Retinal pigment epithelial cell (primary cell): ENCODE results near the gene PDGFD.

ENCODE experiments used
- DNase-seq: peaks from one replicate; pipeline ENCODE4 v3.0.0-alpha.2; 2010; ENCODE audit warnings: low read depth
- H3K4me3 ChIP-seq: 2 replicates; pipeline ENCODE4 v1.5.1; 2011; ENCODE audit warnings: mild to moderate bottlenecking, low read length, control low read depth, moderate library complexity
- TF ChIP-seq, protein P1 (sequence below): conservative IDR thresholded peaks from 2 replicates; pipeline ENCODE4 v1.5.1; 2011; ENCODE audit warnings: low read depth, low read length, control low read depth, inconsistent platforms

PDGFD gene

GRCh38 chr11:104098132-104098531, 65.8 kb downstream of the PDGFD start:
- H3K4me3 ChIP-seq = no peak overlapping the region
- TF ChIP-seq, protein P1, sequence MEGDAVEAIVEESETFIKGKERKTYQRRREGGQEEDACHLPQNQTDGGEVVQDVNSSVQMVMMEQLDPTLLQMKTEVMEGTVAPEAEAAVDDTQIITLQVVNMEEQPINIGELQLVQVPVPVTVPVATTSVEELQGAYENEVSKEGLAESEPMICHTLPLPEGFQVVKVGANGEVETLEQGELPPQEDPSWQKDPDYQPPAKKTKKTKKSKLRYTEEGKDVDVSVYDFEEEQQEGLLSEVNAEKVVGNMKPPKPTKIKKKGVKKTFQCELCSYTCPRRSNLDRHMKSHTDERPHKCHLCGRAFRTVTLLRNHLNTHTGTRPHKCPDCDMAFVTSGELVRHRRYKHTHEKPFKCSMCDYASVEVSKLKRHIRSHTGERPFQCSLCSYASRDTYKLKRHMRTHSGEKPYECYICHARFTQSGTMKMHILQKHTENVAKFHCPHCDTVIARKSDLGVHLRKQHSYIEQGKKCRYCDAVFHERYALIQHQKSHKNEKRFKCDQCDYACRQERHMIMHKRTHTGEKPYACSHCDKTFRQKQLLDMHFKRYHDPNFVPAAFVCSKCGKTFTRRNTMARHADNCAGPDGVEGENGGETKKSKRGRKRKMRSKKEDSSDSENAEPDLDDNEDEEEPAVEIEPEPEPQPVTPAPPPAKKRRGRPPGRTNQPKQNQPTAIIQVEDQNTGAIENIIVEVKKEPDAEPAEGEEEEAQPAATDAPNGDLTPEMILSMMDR = no peak

GRCh38 chr11:104096900-104097299, 67.0 kb downstream of the PDGFD start:
- DNase-seq = no peak
- TF ChIP-seq, protein P1 = no peak
- no peak overlapping the region for H3K4me3 ChIP-seq

More at GRCh38 chr11:104098132-104098531, 65.8 kb downstream of the PDGFD start:
- DNase-seq = no peak

DNA sequence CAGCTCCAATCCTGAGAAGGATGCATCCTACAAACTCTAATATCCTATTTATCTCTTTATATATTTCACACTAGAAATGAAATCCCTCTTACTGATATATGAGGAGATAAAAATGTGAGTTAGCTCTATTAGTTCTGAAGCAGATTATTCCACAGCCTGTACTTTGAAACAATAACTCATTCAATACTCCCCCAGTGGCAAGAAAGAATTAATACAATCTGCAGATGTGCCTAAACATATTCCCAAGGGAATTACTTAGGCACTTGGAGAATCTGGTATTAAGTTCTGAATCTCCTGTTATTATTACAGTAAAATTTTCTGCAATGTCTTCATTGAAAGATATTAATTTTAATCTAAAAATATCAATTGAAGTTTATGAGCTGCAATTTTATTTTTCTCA, 68.2 kb downstream of the PDGFD start:
- no peak for DNase-seq
- no peak overlapping the region for H3K4me3 ChIP-seq
- TF ChIP-seq, protein P1 = no peak

GRCh38 chr11:104094576-104094975, 69.4 kb downstream of the PDGFD start:
- no peak overlapping the region for H3K4me3 ChIP-seq
- TF ChIP-seq, protein P1 = no peak
- DNase-seq = no peak

DNA sequence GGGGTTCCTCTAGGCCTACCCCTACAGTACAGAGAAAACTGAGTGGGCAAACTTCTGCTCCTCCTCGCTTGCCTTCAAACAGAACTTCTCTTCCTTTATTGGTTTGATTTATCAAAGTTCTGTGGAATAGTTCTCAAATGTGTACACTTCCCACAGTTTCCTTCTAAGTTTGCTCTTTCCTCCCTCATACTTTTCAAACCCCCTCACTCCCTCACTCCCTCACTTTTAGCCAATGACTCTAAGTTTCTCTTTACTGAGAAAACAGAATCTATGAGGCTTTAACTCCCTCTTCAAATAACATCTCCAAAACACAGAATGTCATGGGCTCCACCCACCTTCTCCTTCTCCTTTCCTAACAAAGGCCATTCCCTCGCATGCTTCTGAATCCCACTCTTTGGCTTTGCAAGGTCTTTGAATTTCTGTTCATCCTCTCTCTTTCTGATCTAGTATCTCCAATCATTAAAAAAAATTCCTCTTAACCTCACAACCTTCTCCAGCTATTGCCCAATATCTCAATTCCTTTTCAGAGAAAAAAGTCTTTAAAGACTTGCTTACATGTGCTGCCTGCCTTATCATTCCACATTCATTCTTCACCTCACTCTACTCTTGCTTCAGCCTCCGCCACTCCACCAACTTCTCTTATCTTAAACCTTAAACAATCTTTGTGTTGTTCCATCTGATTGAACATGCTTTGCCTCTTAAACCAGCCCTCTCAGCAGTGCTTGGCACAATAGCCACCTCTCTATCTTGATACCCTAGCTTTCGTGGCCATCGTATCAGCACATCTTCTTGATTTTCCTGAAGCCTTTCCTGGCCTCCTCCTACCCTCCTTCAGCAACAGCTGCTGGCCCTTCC, 70.3 kb downstream of the PDGFD start:
- TF ChIP-seq, protein P1 = no peak
- DNase-seq = no peak
- no peak overlapping the region for H3K4me3 ChIP-seq

- DNase-seq = no peak
- H3K4me3 ChIP-seq = no peak overlapping the region
- TF ChIP-seq, protein P1 = no peak
Measured at GRCh38 chr11:104092744-104093143, 71.2 kb downstream of the PDGFD start.
